GM12875 (cell line): ENCODE measurements around the gene CTAG2.

Experiments
- H3K4me3 ChIP-seq: one replicate; pipeline ENCODE4 v1.5.1; 2011; ENCODE audit warnings: low read depth, low read length, control low read depth
- TF ChIP-seq, protein P1 (sequence below): IDR thresholded peaks from 2 replicates; pipeline ENCODE4 v1.5.1; 2011; ENCODE audit warnings: low read depth, mild to moderate bottlenecking, control low read depth, inconsistent platforms, low read length, moderate library complexity, borderline replicate concordance; ENCODE audit not compliant: insufficient read depth

CTAG2 gene

DNA sequence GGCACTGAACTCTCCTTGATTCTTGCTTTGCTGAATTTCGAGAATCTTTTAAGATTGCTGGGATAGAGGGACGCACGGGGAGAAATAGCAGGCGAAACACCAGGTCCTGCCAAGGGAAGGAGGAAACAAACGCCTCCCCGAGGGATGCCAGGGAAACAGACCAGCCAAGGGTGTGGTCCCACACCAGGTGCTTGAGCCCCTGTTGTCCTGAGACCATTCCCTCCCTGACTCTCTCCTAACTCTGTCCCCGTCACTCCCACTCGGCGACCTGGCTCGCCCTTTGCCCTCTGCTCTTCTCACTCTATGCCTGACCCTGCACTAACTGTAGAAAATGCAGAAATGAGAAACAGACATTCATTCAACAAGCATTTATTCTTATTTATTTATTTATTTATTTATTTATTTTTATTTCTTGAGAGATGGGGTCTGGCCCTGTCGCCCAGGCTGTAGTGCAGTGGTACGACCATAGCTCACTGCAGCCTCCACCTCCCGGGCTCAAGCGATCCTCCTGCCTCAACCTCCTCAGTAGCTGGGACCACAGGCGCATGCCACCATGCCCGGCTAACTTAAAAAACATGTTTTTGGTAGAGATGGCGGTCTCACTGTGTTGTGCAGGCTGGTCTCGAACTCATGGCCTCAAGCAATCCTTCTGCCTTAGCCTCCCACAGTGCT is 50.5 kb downstream of the CTAG2 start:
- no peak overlapping the region for H3K4me3 ChIP-seq
- TF ChIP-seq, protein P1, sequence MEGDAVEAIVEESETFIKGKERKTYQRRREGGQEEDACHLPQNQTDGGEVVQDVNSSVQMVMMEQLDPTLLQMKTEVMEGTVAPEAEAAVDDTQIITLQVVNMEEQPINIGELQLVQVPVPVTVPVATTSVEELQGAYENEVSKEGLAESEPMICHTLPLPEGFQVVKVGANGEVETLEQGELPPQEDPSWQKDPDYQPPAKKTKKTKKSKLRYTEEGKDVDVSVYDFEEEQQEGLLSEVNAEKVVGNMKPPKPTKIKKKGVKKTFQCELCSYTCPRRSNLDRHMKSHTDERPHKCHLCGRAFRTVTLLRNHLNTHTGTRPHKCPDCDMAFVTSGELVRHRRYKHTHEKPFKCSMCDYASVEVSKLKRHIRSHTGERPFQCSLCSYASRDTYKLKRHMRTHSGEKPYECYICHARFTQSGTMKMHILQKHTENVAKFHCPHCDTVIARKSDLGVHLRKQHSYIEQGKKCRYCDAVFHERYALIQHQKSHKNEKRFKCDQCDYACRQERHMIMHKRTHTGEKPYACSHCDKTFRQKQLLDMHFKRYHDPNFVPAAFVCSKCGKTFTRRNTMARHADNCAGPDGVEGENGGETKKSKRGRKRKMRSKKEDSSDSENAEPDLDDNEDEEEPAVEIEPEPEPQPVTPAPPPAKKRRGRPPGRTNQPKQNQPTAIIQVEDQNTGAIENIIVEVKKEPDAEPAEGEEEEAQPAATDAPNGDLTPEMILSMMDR, result no peak

DNA sequence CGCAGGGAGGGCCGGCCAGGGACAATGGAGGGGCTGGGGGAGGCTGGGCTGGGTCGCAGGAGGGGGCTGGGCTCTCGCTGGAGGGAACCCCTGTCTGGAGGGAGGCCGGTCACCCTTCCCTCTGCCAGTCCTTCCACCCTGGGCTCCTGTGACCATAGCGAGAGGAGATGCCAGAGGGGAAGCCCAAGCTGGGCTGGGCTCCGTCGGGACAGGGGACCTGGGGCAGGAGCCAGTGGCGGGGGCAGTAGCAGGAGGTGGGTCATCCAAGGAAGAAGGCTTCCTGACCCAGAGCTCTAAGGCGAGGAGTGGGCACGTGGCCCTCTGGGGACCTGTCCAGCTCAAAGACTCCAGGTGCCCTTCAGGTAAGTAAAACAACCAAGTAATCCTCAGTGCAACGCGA is 51.2 kb downstream of the CTAG2 start:
- no peak overlapping the region for H3K4me3 ChIP-seq
- TF ChIP-seq, protein P1, result no peak
